IMR-90 (cell line): ENCODE measurements around the gene RAB25. TPM values are rescaled to one million over a fixed set of nuclear protein-coding genes. Genes with fewer than 3 reads are reported as not detected.

ENCODE experiments used
- ATAC-seq: fragments of 200-7000 bp; cut with Tn5 transposase; 2 replicates; pipeline ENCODE4 v1.9.1; 2020; ENCODE audit warnings: low read depth, mild to moderate bottlenecking, moderate library complexity
- BruUV-seq: library from RNA; stranded (reverse); fragments of 400-500 nt; replicated peaks from 2 replicates; lab custom pipeline; 2021; lab: Mats Ljungman, UMichigan
- CTCF ChIA-PET: fragments of 300-600 bp; formaldehyde crosslinking; extraction: SDS; loops from one replicate; lab custom pipeline; 2021; ENCODE audit warnings: antibody characterized with exemption; lab: Yijun Ruan, JAX
- POLR2A ChIA-PET: fragments of 300-600 bp; sonication (Branson Sonifier 250); formaldehyde crosslinking; loops from one replicate; lab custom pipeline; 2022; ENCODE audit warnings: antibody characterized with exemption; ENCODE audit not compliant: unreplicated experiment; lab: Charles Lee
- DNase-seq: peaks from one replicate; pipeline ENCODE4 v3.0.0; 2013
- H2AFZ ChIP-seq: replicated peaks from 2 replicates; pipeline ENCODE3; 2013; ENCODE audit warnings: low read length, mild to moderate bottlenecking; ENCODE audit not compliant: poor library complexity
- H2AK5ac ChIP-seq: 2 replicates; pipeline ENCODE4 v1.6.1; 2013; ENCODE audit warnings: low read depth, low read length, inconsistent platforms
- H2AK9ac ChIP-seq: replicated peaks from 2 replicates; pipeline ENCODE3; 2013; ENCODE audit warnings: mild to moderate bottlenecking, low read depth, low read length, moderate library complexity; ENCODE audit not compliant: poor library complexity
- H2BK120ac ChIP-seq: 2 replicates; pipeline ENCODE4 v1.6.1; 2013; ENCODE audit warnings: low read depth, low read length, inconsistent platforms
- H2BK15ac ChIP-seq: 3 replicates; pipeline ENCODE4 v1.6.1; 2013; ENCODE audit warnings: low read depth, low read length, inconsistent platforms
- H2BK20ac ChIP-seq: 2 replicates; pipeline ENCODE4 v1.6.1; 2013; ENCODE audit warnings: low read depth, mild to moderate bottlenecking, inconsistent platforms, low read length, moderate library complexity
- H2BK5ac ChIP-seq: 2 replicates; pipeline ENCODE4 v1.6.1; 2013; ENCODE audit warnings: mild to moderate bottlenecking, low read depth, low read length, inconsistent platforms; ENCODE audit not compliant: poor library complexity, severe bottlenecking
- H3K14ac ChIP-seq: replicated peaks from 2 replicates; pipeline ENCODE4 v1.6.1; 2013; ENCODE audit warnings: low read depth, low read length, inconsistent platforms
- H3K18ac ChIP-seq: 2 replicates; pipeline ENCODE4 v1.6.1; 2013; ENCODE audit warnings: low read depth, low read length, control low read depth
- H3K23ac ChIP-seq: 2 replicates; pipeline ENCODE4 v1.6.1; 2013; ENCODE audit warnings: low read depth, low read length, inconsistent platforms
- H3K27ac ChIP-seq: 2 replicates; pipeline ENCODE4 v1.5.1; 2013; ENCODE audit warnings: mild to moderate bottlenecking, control low read depth, low read length; ENCODE audit not compliant: insufficient read depth
- H3K27me3 ChIP-seq: 2 replicates; pipeline ENCODE4 v1.6.1; 2013; ENCODE audit warnings: low read length; ENCODE audit not compliant: control insufficient read depth, insufficient read depth
- H3K36me3 ChIP-seq: 2 replicates; pipeline ENCODE4 v1.6.1; 2013; ENCODE audit warnings: low read length, mixed read lengths; ENCODE audit not compliant: control insufficient read depth, insufficient read depth
- H3K4ac ChIP-seq: 2 replicates; pipeline ENCODE4 v1.6.1; 2013; ENCODE audit warnings: low read depth, low read length, inconsistent platforms
- H3K4me1 ChIP-seq: 2 replicates; pipeline ENCODE4 v1.6.1; 2013; ENCODE audit warnings: low read length, mixed read lengths; ENCODE audit not compliant: control insufficient read depth, insufficient read depth
- H3K4me2 ChIP-seq: 2 replicates; pipeline ENCODE4 v1.6.1; 2013; ENCODE audit warnings: low read depth, mild to moderate bottlenecking, control low read depth, low read length, moderate library complexity
- H3K4me3 ChIP-seq: 2 replicates; pipeline ENCODE4 v1.5.1; 2013; ENCODE audit warnings: low read depth, mild to moderate bottlenecking, control low read depth, low read length, moderate library complexity; ENCODE audit not compliant: insufficient read depth
- H3K56ac ChIP-seq: 2 replicates; pipeline ENCODE4 v1.6.1; 2013; ENCODE audit warnings: low read length, inconsistent platforms; ENCODE audit not compliant: insufficient read depth; ENCODE audit errors: extremely low read depth
- H3K79me1 ChIP-seq, 2 experiments: 2 replicates each; pipeline ENCODE4 v1.6.1; 2013; ENCODE audit warnings: low read length in 2 of 2, inconsistent platforms in 1 of 2, low read depth in 1 of 2
- H3K9ac ChIP-seq: 2 replicates; pipeline ENCODE4 v1.6.1; 2013; ENCODE audit warnings: low read depth, low read length, control low read depth
- H3K9me1 ChIP-seq: 2 replicates; pipeline ENCODE4 v1.6.1; 2013; ENCODE audit warnings: low read length, inconsistent platforms; ENCODE audit not compliant: insufficient read depth
- H3K9me3 ChIP-seq: 2 replicates; pipeline ENCODE4 v1.6.1; 2013; ENCODE audit warnings: low read length; ENCODE audit not compliant: control insufficient read depth, insufficient read depth
- H4K20me1 ChIP-seq: 2 replicates; pipeline ENCODE4 v1.6.1; 2013; ENCODE audit warnings: low read length, inconsistent platforms; ENCODE audit not compliant: insufficient read depth
- H4K5ac ChIP-seq: 2 replicates; pipeline ENCODE4 v1.6.1; 2013; ENCODE audit warnings: mild to moderate bottlenecking, low read depth, low read length, control low read depth
- H4K8ac ChIP-seq, 2 experiments: 2 replicates each; pipeline ENCODE4 v1.6.1; 2013; ENCODE audit warnings: low read depth in 2 of 2, low read length in 2 of 2, control low read depth in 1 of 2, inconsistent platforms in 1 of 2
- H4K91ac ChIP-seq: 2 replicates; pipeline ENCODE4 v1.6.1; 2013; ENCODE audit warnings: low read depth, low read length, inconsistent platforms; ENCODE audit not compliant: insufficient read depth
- BHLHE40 ChIP-seq: fragments of 150-350 bp; IDR thresholded peaks from 2 replicates; pipeline ENCODE4 v1.6.1; 2016; ENCODE audit warnings: mild to moderate bottlenecking, low read depth, low read length
- CEBPB ChIP-seq: IDR thresholded peaks from 2 replicates; pipeline ENCODE4 v1.6.1; 2012; ENCODE audit warnings: low read depth, low read length, improper control_type of control experiment
- CHD1 ChIP-seq: IDR thresholded peaks from 2 replicates; pipeline ENCODE4 v1.6.1; 2012; ENCODE audit warnings: low read depth, low read length, improper control_type of control experiment
- CTCF ChIP-seq: conservative IDR thresholded peaks from 2 replicates; pipeline ENCODE4 v1.5.1; 2012; ENCODE audit warnings: mild to moderate bottlenecking, low read depth, low read length, improper control_type of control experiment
- ELK1 ChIP-seq: fragments of 150-350 bp; IDR thresholded peaks from 2 replicates; pipeline ENCODE4 v1.6.1; 2016; ENCODE audit warnings: low read depth, mild to moderate bottlenecking, low read length, moderate library complexity, borderline replicate concordance
- FOS ChIP-seq: fragments of 150-350 bp; IDR thresholded peaks from 2 replicates; pipeline ENCODE4 v1.6.1; 2016; ENCODE audit warnings: low read depth, low read length
- MAFK ChIP-seq: IDR thresholded peaks from 2 replicates; pipeline ENCODE4 v1.6.1; 2012; ENCODE audit warnings: low read depth, low read length, improper control_type of control experiment
- MAZ ChIP-seq: IDR thresholded peaks from 2 replicates; pipeline ENCODE4 v1.6.1; 2012; ENCODE audit warnings: low read depth, mild to moderate bottlenecking, low read length, improper control_type of control experiment, moderate library complexity, borderline replicate concordance
- MXI1 ChIP-seq: IDR thresholded peaks from 2 replicates; pipeline ENCODE4 v1.6.1; 2012; ENCODE audit warnings: low read depth, mild to moderate bottlenecking, low read length, moderate library complexity, borderline replicate concordance
- NFE2L2 ChIP-seq: fragments of 150-350 bp; IDR thresholded peaks from 2 replicates; pipeline ENCODE4 v1.6.1; 2016; ENCODE audit warnings: low read depth, mild to moderate bottlenecking, low read length
- POLR2A ChIP-seq: IDR thresholded peaks from 2 replicates; pipeline ENCODE4 v1.6.1; 2012; ENCODE audit warnings: mild to moderate bottlenecking, low read depth, low read length
- RAD21 ChIP-seq: IDR thresholded peaks from 2 replicates; pipeline ENCODE4 v1.6.1; 2012; ENCODE audit warnings: low read length, improper control_type of control experiment
- RCOR1 ChIP-seq: IDR thresholded peaks from 2 replicates; pipeline ENCODE4 v1.6.1; 2012; ENCODE audit warnings: mild to moderate bottlenecking, low read length, improper control_type of control experiment; ENCODE audit not compliant: insufficient replicate concordance
- RFX5 ChIP-seq: IDR thresholded peaks from 2 replicates; pipeline ENCODE4 v1.8.0; 2012; ENCODE audit warnings: low read depth, mild to moderate bottlenecking, low read length, moderate library complexity
- SMC3 ChIP-seq: fragments of 150-350 bp; IDR thresholded peaks from 2 replicates; pipeline ENCODE4 v1.6.1; 2016; ENCODE audit warnings: low read depth, mild to moderate bottlenecking, antibody characterized with exemption, low read length, moderate library complexity
- USF2 ChIP-seq: fragments of 150-350 bp; IDR thresholded peaks from 2 replicates; pipeline ENCODE4 v1.6.1; 2017; ENCODE audit warnings: mild to moderate bottlenecking, antibody characterized with exemption, low read length, low read depth
- WGBS, 2 experiments: methylation state at CpG; one replicate each; pipeline versions ENCODE4 v1.1.5 to v1.1.7; 2013; ENCODE audit warnings: missing lambda C conversion rate in 2 of 2; ENCODE audit not compliant: insufficient read length in 1 of 2; ENCODE audit errors: extremely low coverage in 2 of 2; 5-methylcytosine and 5-hydroxymethylcytosine counted together
- dilution Hi-C: fragments of 300-500 bp; cut with HindIII; formaldehyde crosslinking; loops from one replicate; pipeline ENCODE4 v1.14.3; 2018; ENCODE audit warnings: low sequenced_read_pairs; ENCODE audit not compliant: unreplicated experiment
- in situ Hi-C: fragments of 300-500 bp; cut with MboI; formaldehyde crosslinking; loops from 3 replicates; pipeline ENCODE4 v1.14.3; 2019; ENCODE audit warnings: low sequenced_read_pairs, inconsistent platforms, mixed read lengths
- intact Hi-C: fragments of 100-400 bp; cut with micrococcal nuclease; formaldehyde crosslinking; loops from 2 replicates; pipeline ENCODE4 v1.10.0; 2022
- polyA plus RNA-seq, 3 experiments: library from polyadenylated mRNA; depleted of rRNA; stranded (reverse); fragments of >200 nt; gene quantifications; 2 replicates each; pipeline ENCODE4 v1.2.3, GENCODE V29; 2012; ENCODE audit warnings: low replicate concordance in 1 of 3
- total RNA-seq: library from RNA; depleted of rRNA; stranded (reverse); fragments of >200 nt; gene quantifications from 2 replicates; pipeline ENCODE4 v1.2.3, GENCODE V29; 2012

The RAB25 gene
- total and polyA plus RNA-seq, 2 of the 4 experiments (the other 2 are of a cell fraction): not detected

GRCh38 chr1:156033011-156033410, 27.9 kb upstream of the RAB25 start:
- DNase-seq (peak; percentile 39), ATAC-seq (no peak; the same call in 1 of the 2 replicates)
- H3K4me1 ChIP-seq: 0 out of 2 replicates have a peak, but pooled peaks cover 1% of the 10 kb centered on the region
- ChIA-PET POLR2A (no interaction called here), CTCF (no interaction called here)
- no peaks in the 10 kb centered on the region for H3K9me3 ChIP-seq
- no peak overlapping the region for H3K4ac ChIP-seq
- in situ Hi-C loops: no loop called here
- no peak for TF ChIP-seq RFX5
- TF ChIP-seq CTCF: no peak
- TF ChIP-seq NFE2L2: no peak
- no peak for TF ChIP-seq CHD1
- no peak for TF ChIP-seq CEBPB
- TF ChIP-seq ELK1: no peak
- TF ChIP-seq BHLHE40: no peak
- no peak for TF ChIP-seq FOS
- TF ChIP-seq SMC3: no peak
- TF ChIP-seq MAFK: no peak
- TF ChIP-seq MAZ: no peak
- no peak for TF ChIP-seq POLR2A
- no peak for TF ChIP-seq RCOR1
- no peak for TF ChIP-seq USF2
- TF ChIP-seq RAD21: no peak
- TF ChIP-seq MXI1: no peak
- H3K79me1 ChIP-seq: no peaks in the 10 kb centered on the region
- H2BK120ac ChIP-seq: no peak overlapping the region
- H3K18ac ChIP-seq: no peak overlapping the region
- no peaks in the 10 kb centered on the region for H4K20me1 ChIP-seq
- no peak overlapping the region for H3K4me2 ChIP-seq
- H3K27me3 ChIP-seq: no peaks in the 10 kb centered on the region
- peak overlapping the region; percentile 48 for H2AK9ac ChIP-seq
- no peak overlapping the region for H4K8ac ChIP-seq
- peaks cover 9% of the 10 kb centered on the region; the same call in 1 of the 2 replicates for H3K36me3 ChIP-seq
- no peak overlapping the region for H3K4me3 ChIP-seq
- no peak overlapping the region for H3K23ac ChIP-seq
- no peak overlapping the region for H3K9ac ChIP-seq
- H4K91ac ChIP-seq: no peak overlapping the region
- H3K14ac ChIP-seq: no peak overlapping the region; the same call in 1 of the 2 replicates
- no peak overlapping the region for H2BK5ac ChIP-seq
- 78% methylated on average over 5 of the region's 6 CpGs; no CpG with 5 or more reads in 1 of the 2 experiments for WGBS, 2 experiments
- no peak overlapping the region for H2BK15ac ChIP-seq
- no peak overlapping the region for H3K27ac ChIP-seq
- no peak overlapping the region for H2AK5ac ChIP-seq
- dilution Hi-C loops: no loop called here
- peak overlapping the region; percentile 57 for H2AFZ ChIP-seq
- H4K5ac ChIP-seq: no peak overlapping the region
- no peak overlapping the region for H2BK20ac ChIP-seq
- H3K9me1 ChIP-seq: peaks cover 4% of the 10 kb centered on the region; the same call in 1 of the 2 replicates
- no TSS peak for BruUV-seq
- intact Hi-C loops: no loop called here
- no peak overlapping the region for H3K56ac ChIP-seq
